Panc1 (cell line): Measurements from ENCODE around the gene LRMDA. TPM values are rescaled to one million over a fixed set of nuclear protein-coding genes. Genes with fewer than 3 reads are reported as not detected.

Experiments
- ATAC-seq: fragments of 200-7000 bp; cut with Tn5 transposase; 2 replicates; pipeline ENCODE4 v1.9.1; 2020; ENCODE audit warnings: mild to moderate bottlenecking, moderate library complexity
- BruUV-seq: library from RNA; stranded (reverse); fragments of 400-500 nt; replicated peaks from 2 replicates; lab custom pipeline; 2021; lab: Mats Ljungman, UMichigan
- CTCF ChIA-PET: fragments of 300-600 bp; sonication (Branson Sonifier 250); formaldehyde crosslinking; loops from one replicate; lab custom pipeline; 2022; ENCODE audit warnings: antibody characterized with exemption; lab: Charles Lee
- POLR2A ChIA-PET: fragments of 300-600 bp; sonication (Branson Sonifier 250); formaldehyde crosslinking; loops from one replicate; lab custom pipeline; 2022; ENCODE audit warnings: antibody characterized with exemption; lab: Charles Lee
- DNase-seq: peaks from one replicate; pipeline ENCODE4 v3.0.0-alpha.2; 2010; ENCODE audit warnings: low read depth, low spot score
- H3K27ac ChIP-seq: 2 replicates; pipeline ENCODE4 v1.5.1; 2011; ENCODE audit warnings: mild to moderate bottlenecking, low read length, inconsistent platforms
- H3K27me3 ChIP-seq: fragments of 200-500 bp; sonication (Bioruptor generic); 2 replicates; pipeline ENCODE4 v1.6.0; 2014; ENCODE audit warnings: low read length, inconsistent platforms; ENCODE audit not compliant: control insufficient read depth, insufficient read depth
- H3K36me3 ChIP-seq: fragments of 200-500 bp; sonication (Bioruptor generic); 2 replicates; pipeline ENCODE4 v1.5.1; 2014; ENCODE audit warnings: inconsistent platforms, mild to moderate bottlenecking, low read length, moderate library complexity; ENCODE audit not compliant: control insufficient read depth, insufficient read depth
- H3K4me1 ChIP-seq: 2 replicates; pipeline ENCODE4 v1.5.1; 2011; ENCODE audit warnings: inconsistent platforms, mild to moderate bottlenecking, low read length, moderate library complexity; ENCODE audit not compliant: control insufficient read depth, insufficient read depth
- H3K4me3 ChIP-seq, 2 experiments: 2 replicates each; pipeline ENCODE4 v1.5.1; 2011 to 2012; ENCODE audit warnings: low read depth in 2 of 2, low read length in 2 of 2, mild to moderate bottlenecking in 2 of 2, inconsistent platforms in 1 of 2, moderate library complexity in 1 of 2
- H3K9me3 ChIP-seq: fragments of 200-500 bp; sonication (Bioruptor generic); 2 replicates; pipeline ENCODE4 v1.5.1; 2014; ENCODE audit warnings: low read depth, mild to moderate bottlenecking, inconsistent platforms, low read length, moderate library complexity; ENCODE audit not compliant: control insufficient read depth, insufficient read depth
- POLR2AphosphoS5 ChIP-seq: IDR thresholded peaks from 2 replicates; pipeline ENCODE4 v1.6.1; 2012; ENCODE audit warnings: mild to moderate bottlenecking, low read depth, low read length, moderate library complexity
- SIN3A ChIP-seq: IDR thresholded peaks from 2 replicates; pipeline ENCODE4 v1.6.1; 2012; ENCODE audit warnings: low read depth, mild to moderate bottlenecking, low read length, moderate library complexity, borderline replicate concordance; ENCODE audit not compliant: insufficient read depth
- TCF7L2 ChIP-seq: IDR thresholded peaks from 2 replicates; pipeline ENCODE4 v1.6.1; 2011; ENCODE audit warnings: mild to moderate bottlenecking, low read depth, low read length, inconsistent platforms
- in situ Hi-C: cut with HindIII; loops from 2 replicates; pipeline ENCODE4 v1.10.0; 2016; ENCODE audit warnings: low sequenced_read_pairs, low pct_unique_long_range_greater_than_20kb
- intact Hi-C: fragments of 100-400 bp; cut with micrococcal nuclease; formaldehyde crosslinking; loops from one replicate; pipeline ENCODE4 v1.10.0; 2022; ENCODE audit not compliant: unreplicated experiment
- total RNA-seq: library from RNA; stranded (reverse); gene quantifications from one replicate; pipeline ENCODE4 v1.2.1, GENCODE V29; 2021; ENCODE audit not compliant: unreplicated experiment
- TF ChIP-seq, protein P1 (sequence below): fragments of 450-650 bp; IDR thresholded peaks from 2 replicates; pipeline ENCODE4 v1.5.1; 2017; ENCODE audit warnings: mild to moderate bottlenecking
- TF ChIP-seq, protein P2 (sequence below), 2 experiments: IDR thresholded peaks; 2 replicates each; pipeline ENCODE4 v1.6.1; 2011 to 2012; ENCODE audit warnings: low read depth in 2 of 2, control low read depth in 1 of 2, low read length in 1 of 2, mild to moderate bottlenecking in 1 of 2, moderate library complexity in 1 of 2; ENCODE audit not compliant: insufficient read depth in 1 of 2

LRMDA gene
- total RNA-seq, 1 experiment from 2014 or later = 1.2 TPM

DNA sequence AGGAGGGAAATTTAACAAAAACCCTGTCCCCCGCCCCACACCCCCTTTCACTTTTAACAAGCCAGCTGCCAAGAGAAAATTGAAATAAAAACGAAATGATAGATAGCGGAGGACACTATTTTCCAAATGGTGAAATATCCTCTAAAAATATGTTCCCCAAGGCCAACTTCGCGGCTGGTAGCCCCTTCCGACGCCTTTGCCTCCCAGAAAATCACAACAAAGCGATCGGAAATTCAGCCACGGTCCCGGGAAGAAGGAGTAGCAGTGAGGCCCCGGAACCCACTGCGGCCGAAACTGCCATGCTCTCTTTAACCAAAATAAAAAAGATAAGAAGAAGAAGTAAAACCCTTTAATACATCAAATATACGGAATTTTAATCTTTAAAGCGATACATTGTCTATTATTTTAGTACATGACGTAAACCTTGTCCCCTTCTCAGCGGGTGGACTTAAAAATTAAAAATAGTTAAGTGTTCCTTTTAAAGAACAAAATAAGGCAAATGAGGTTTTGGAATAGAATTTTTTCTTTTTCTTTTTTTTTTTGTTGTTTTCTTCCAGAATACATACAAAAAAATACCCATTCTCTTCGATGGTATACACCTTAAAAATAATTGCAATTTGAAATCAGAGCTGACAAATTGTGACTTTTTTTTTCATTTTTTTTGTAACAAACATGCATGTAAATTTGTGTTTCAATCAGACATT lies 33.8 kb upstream of the LRMDA start:
- H3K27ac ChIP-seq = peak overlapping the region; percentile 65
- no peaks in the 10 kb centered on the region for H3K9me3 ChIP-seq
- H3K4me1 ChIP-seq = peaks cover 11% of the 10 kb centered on the region
- H3K36me3 ChIP-seq = peaks cover 6% of the 10 kb centered on the region
- ChIA-PET POLR2A (no interaction called here), CTCF (no interaction called here)
- intact Hi-C loops = no loop called here
- DNase-seq = no peak
- peaks cover 21% of the 10 kb centered on the region for H3K27me3 ChIP-seq
- peak overlapping the region; percentile 42 to 61 for H3K4me3 ChIP-seq
- TF ChIP-seq, protein P1, sequence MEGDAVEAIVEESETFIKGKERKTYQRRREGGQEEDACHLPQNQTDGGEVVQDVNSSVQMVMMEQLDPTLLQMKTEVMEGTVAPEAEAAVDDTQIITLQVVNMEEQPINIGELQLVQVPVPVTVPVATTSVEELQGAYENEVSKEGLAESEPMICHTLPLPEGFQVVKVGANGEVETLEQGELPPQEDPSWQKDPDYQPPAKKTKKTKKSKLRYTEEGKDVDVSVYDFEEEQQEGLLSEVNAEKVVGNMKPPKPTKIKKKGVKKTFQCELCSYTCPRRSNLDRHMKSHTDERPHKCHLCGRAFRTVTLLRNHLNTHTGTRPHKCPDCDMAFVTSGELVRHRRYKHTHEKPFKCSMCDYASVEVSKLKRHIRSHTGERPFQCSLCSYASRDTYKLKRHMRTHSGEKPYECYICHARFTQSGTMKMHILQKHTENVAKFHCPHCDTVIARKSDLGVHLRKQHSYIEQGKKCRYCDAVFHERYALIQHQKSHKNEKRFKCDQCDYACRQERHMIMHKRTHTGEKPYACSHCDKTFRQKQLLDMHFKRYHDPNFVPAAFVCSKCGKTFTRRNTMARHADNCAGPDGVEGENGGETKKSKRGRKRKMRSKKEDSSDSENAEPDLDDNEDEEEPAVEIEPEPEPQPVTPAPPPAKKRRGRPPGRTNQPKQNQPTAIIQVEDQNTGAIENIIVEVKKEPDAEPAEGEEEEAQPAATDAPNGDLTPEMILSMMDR = no peak
- TF ChIP-seq, protein P2, sequence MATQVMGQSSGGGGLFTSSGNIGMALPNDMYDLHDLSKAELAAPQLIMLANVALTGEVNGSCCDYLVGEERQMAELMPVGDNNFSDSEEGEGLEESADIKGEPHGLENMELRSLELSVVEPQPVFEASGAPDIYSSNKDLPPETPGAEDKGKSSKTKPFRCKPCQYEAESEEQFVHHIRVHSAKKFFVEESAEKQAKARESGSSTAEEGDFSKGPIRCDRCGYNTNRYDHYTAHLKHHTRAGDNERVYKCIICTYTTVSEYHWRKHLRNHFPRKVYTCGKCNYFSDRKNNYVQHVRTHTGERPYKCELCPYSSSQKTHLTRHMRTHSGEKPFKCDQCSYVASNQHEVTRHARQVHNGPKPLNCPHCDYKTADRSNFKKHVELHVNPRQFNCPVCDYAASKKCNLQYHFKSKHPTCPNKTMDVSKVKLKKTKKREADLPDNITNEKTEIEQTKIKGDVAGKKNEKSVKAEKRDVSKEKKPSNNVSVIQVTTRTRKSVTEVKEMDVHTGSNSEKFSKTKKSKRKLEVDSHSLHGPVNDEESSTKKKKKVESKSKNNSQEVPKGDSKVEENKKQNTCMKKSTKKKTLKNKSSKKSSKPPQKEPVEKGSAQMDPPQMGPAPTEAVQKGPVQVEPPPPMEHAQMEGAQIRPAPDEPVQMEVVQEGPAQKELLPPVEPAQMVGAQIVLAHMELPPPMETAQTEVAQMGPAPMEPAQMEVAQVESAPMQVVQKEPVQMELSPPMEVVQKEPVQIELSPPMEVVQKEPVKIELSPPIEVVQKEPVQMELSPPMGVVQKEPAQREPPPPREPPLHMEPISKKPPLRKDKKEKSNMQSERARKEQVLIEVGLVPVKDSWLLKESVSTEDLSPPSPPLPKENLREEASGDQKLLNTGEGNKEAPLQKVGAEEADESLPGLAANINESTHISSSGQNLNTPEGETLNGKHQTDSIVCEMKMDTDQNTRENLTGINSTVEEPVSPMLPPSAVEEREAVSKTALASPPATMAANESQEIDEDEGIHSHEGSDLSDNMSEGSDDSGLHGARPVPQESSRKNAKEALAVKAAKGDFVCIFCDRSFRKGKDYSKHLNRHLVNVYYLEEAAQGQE (IDR thresholded peaks at IDR 0.05; ENCODE audit: insufficient read depth in 1 of 2, low read depth in 2 of 2, low read length in 1 of 2) = no peak
- TF ChIP-seq POLR2AphosphoS5 (no peak), SIN3A (no peak), TCF7L2 (no peak)
- ATAC-seq = no peak
- BruUV-seq = no TSS peak
- in situ Hi-C loops = no loop called here

DNA sequence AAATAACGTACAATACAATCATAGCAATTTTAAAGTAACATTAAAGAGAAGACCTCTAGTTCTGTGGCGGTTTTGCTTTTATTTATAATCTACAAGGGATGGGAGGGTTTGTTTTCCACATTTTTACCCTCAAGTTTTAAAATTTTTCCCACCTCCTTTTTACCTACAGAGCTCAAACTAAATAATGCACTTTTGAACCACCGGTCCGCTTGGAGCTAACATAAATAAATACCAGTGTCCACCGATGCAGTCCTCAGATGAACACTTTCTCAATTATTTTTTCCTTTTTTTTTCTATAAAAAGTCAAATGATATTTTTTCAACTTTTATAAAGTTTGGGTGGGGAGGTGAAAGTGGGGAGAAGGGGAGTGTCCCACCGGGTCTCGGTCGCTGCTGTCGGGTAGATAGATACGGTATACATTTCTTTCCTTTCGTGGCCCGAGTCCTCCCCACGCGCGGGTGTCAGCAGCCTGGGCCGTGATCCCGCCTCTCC lies 33.2 kb upstream of the LRMDA start:
- no peak for ATAC-seq
- in situ Hi-C loops = no loop called here
- Histone ChIP-seq H3K36me3 (peaks cover 8% of the 10 kb centered on the region), H3K27ac (peak overlapping the region; percentile 65), H3K4me1 (peaks cover 15% of the 10 kb centered on the region), H3K4me3 (peak overlapping the region; percentile 61), H3K27me3 (peaks cover 16% of the 10 kb centered on the region), H3K9me3 (no peaks in the 10 kb centered on the region)
- DNase-seq = no peak
- CTCF ChIA-PET = no interaction called here
- TF ChIP-seq POLR2AphosphoS5 (no peak), SIN3A (no peak), TCF7L2 (no peak)
- TF ChIP-seq, protein P1 = no peak
- TF ChIP-seq, protein P2 (IDR thresholded peaks at IDR 0.05; ENCODE audit: insufficient read depth in 1 of 2, low read depth in 2 of 2, low read length in 1 of 2) = no peak
- intact Hi-C loops = no loop called here
- POLR2A ChIA-PET = no interaction called here
- BruUV-seq = TSS peak; percentile 74
